ENCODE measurements around the gene KRT6A.

Gene KRT6A

GRCh38 chr12:52455821-52456220, 37.2 kb downstream of the KRT6A start:
- no peaks in the 10 kb centered on the region for H3F3A ChIP-seq (ENCODE audit: control insufficient read depth, insufficient read depth)
- H3K9me2 ChIP-seq (replicated peaks; ENCODE audit: control insufficient read depth, low read length) = no peaks in the 10 kb centered on the region
- no peak overlapping the region for H3K4me3 ChIP-seq (ENCODE audit: low read length)
- no peak overlapping the region for H3K27ac ChIP-seq (ENCODE audit: low read depth, low read length)
- H4K20me1 ChIP-seq (ENCODE audit: control insufficient read depth, insufficient read depth, low read depth, low read length) = no peaks in the 10 kb centered on the region
- H3K27me3 ChIP-seq (ENCODE audit: control insufficient read depth, low read length) = peaks cover 10% of the 10 kb centered on the region
- H3K79me2 ChIP-seq (ENCODE audit: control insufficient read depth, low read length) = no peaks in the 10 kb centered on the region
- H3K4me2 ChIP-seq (ENCODE audit: low read length) = no peak overlapping the region
- H3K4me1 ChIP-seq (ENCODE audit: control insufficient read depth, low read length) = no peaks in the 10 kb centered on the region
- no peak for TF ChIP-seq CTCF (IDR thresholded peaks at IDR 0.05; ENCODE audit: low read depth, low read length, poor library complexity, severe bottlenecking)
- TF ChIP-seq EZH2phosphoT487 (IDR thresholded peaks at IDR 0.05; ENCODE audit: borderline replicate concordance, low read length) = no peak
- H3K36me3 ChIP-seq (ENCODE audit: control insufficient read depth, low read length) = no peaks in the 10 kb centered on the region
- no peaks in the 10 kb centered on the region for H3K9me3 ChIP-seq (ENCODE audit: control insufficient read depth, insufficient read depth, low read length)

- H3K4me2 ChIP-seq (ENCODE audit: low read length) = no peak overlapping the region
- no peak overlapping the region for H3K27ac ChIP-seq (ENCODE audit: low read depth, low read length)
- TF ChIP-seq EZH2phosphoT487 (IDR thresholded peaks at IDR 0.05; ENCODE audit: borderline replicate concordance, low read length) (no peak), CTCF (IDR thresholded peaks at IDR 0.05; ENCODE audit: low read depth, low read length, poor library complexity, severe bottlenecking) (no peak)
- peaks cover 10% of the 10 kb centered on the region for H3K27me3 ChIP-seq (ENCODE audit: control insufficient read depth, low read length)
- H3F3A ChIP-seq (ENCODE audit: control insufficient read depth, insufficient read depth) = no peaks in the 10 kb centered on the region
- no peaks in the 10 kb centered on the region for H3K4me1 ChIP-seq (ENCODE audit: control insufficient read depth, low read length)
- no peaks in the 10 kb centered on the region for H3K79me2 ChIP-seq (ENCODE audit: control insufficient read depth, low read length)
- no peaks in the 10 kb centered on the region for H3K36me3 ChIP-seq (ENCODE audit: control insufficient read depth, low read length)
- no peak overlapping the region for H3K4me3 ChIP-seq (ENCODE audit: low read length)
- no peaks in the 10 kb centered on the region for H3K9me3 ChIP-seq (ENCODE audit: control insufficient read depth, insufficient read depth, low read length)
- no peaks in the 10 kb centered on the region for H4K20me1 ChIP-seq (ENCODE audit: control insufficient read depth, insufficient read depth, low read depth, low read length)
- no peaks in the 10 kb centered on the region for H3K9me2 ChIP-seq (replicated peaks; ENCODE audit: control insufficient read depth, low read length)
Observed at GRCh38 chr12:52454411-52455201, 38.5 kb downstream of the KRT6A start.

- Histone ChIP-seq H3K9me2 (replicated peaks; ENCODE audit: control insufficient read depth, low read length) (no peaks in the 10 kb centered on the region), H3K79me2 (ENCODE audit: control insufficient read depth, low read length) (no peaks in the 10 kb centered on the region), H3F3A (ENCODE audit: control insufficient read depth, insufficient read depth) (no peaks in the 10 kb centered on the region), H3K27me3 (ENCODE audit: control insufficient read depth, low read length) (peaks cover 7% of the 10 kb centered on the region), H3K9me3 (ENCODE audit: control insufficient read depth, insufficient read depth, low read length) (no peaks in the 10 kb centered on the region), H3K4me2 (ENCODE audit: low read length) (no peak within 1 kb of the TSS), H3K27ac (ENCODE audit: low read depth, low read length) (no peak within 1 kb of the TSS), H3K36me3 (ENCODE audit: control insufficient read depth, low read length) (no peaks in the 10 kb centered on the region), H3K4me1 (ENCODE audit: control insufficient read depth, low read length) (no peaks in the 10 kb centered on the region), H3K4me3 (ENCODE audit: low read length) (no peak within 1 kb of the TSS), H4K20me1 (ENCODE audit: control insufficient read depth, insufficient read depth, low read depth, low read length) (no peaks in the 10 kb centered on the region)
- TF ChIP-seq CTCF (IDR thresholded peaks at IDR 0.05; ENCODE audit: low read depth, low read length, poor library complexity, severe bottlenecking) (no peak), EZH2phosphoT487 (IDR thresholded peaks at IDR 0.05; ENCODE audit: borderline replicate concordance, low read length) (no peak)
Observed at GRCh38 chr12:52452101-52452500, 41.0 kb downstream of the KRT6A start, which contains the start of gene KRT6B. Gene KRT6B, minus strand, starts transcription at chr12:52452146. Its CDS starts 68 bp downstream, at chr12:52452078.
